SU-DHL-6 (cell line): ENCODE results near the gene PCDHGA6.

ENCODE experiments used
- H2AFZ ChIP-seq: fragments of 200-600 bp; sonication (generic); 2 replicates; pipeline ENCODE4 v1.6.1; 2014; ENCODE audit warnings: low read depth, mild to moderate bottlenecking, moderate library complexity, mixed read lengths, antibody characterized with exemption, low read length; ENCODE audit not compliant: severe bottlenecking
- H3F3A ChIP-seq: fragments of 200-600 bp; shearing (Covaris generic); 2 replicates; pipeline ENCODE4 v1.6.0; 2016; ENCODE audit warnings: antibody characterized with exemption, mild to moderate bottlenecking; ENCODE audit not compliant: insufficient read depth
- H3K27ac ChIP-seq: fragments of 200-600 bp; sonication (generic); 2 replicates; pipeline ENCODE4 v1.5.1; 2016; ENCODE audit warnings: low read depth, mild to moderate bottlenecking, low read length, moderate library complexity, mixed read lengths
- H3K27me3 ChIP-seq: fragments of 200-600 bp; sonication (generic), shearing (Covaris generic); 2 replicates; pipeline ENCODE4 v1.6.0; 2014; ENCODE audit warnings: mild to moderate bottlenecking, low read length
- H3K36me3 ChIP-seq: fragments of 200-600 bp; sonication (generic); 2 replicates; pipeline ENCODE4 v1.6.1; 2014; ENCODE audit warnings: mild to moderate bottlenecking, low read length, mixed read lengths
- H3K4me2 ChIP-seq: fragments of 300-600, 200-600 bp; shearing (Covaris generic), sonication (generic); 2 replicates; pipeline ENCODE4 v1.6.0; 2014; ENCODE audit warnings: low read length, low read depth, mild to moderate bottlenecking; ENCODE audit not compliant: poor library complexity, severe bottlenecking
- H3K4me3 ChIP-seq: fragments of 200-600 bp; sonication (generic); 2 replicates; pipeline ENCODE4 v1.5.1; 2014; ENCODE audit warnings: antibody characterized with exemption, low read length, mild to moderate bottlenecking, mixed read lengths; ENCODE audit not compliant: insufficient read depth, poor library complexity, severe bottlenecking
- H3K79me2 ChIP-seq: fragments of 200-600 bp; sonication (generic); 2 replicates; pipeline ENCODE4 v1.6.1; 2014; ENCODE audit warnings: mild to moderate bottlenecking, low read length, moderate library complexity; ENCODE audit not compliant: insufficient read depth
- H3K9ac ChIP-seq: fragments of 200-600 bp; sonication (generic); 2 replicates; pipeline ENCODE4 v1.7.0; 2014; ENCODE audit warnings: mild to moderate bottlenecking, low read length
- H3K9me2 ChIP-seq: fragments of 200-600 bp; sonication (generic); replicated peaks from 2 replicates; pipeline ENCODE4 v1.6.1; 2014; ENCODE audit warnings: low read length; ENCODE audit not compliant: insufficient read depth
- H3K9me3 ChIP-seq: fragments of 200-600 bp; sonication (generic); 2 replicates; pipeline ENCODE4 v1.6.1; 2014; ENCODE audit warnings: low read length, mixed read lengths; ENCODE audit not compliant: insufficient read depth
- H4K20me1 ChIP-seq: fragments of 200-600 bp; sonication (generic); 2 replicates; pipeline ENCODE4 v1.6.1; 2014; ENCODE audit warnings: low read depth, mild to moderate bottlenecking, antibody characterized with exemption, low read length, moderate library complexity, mixed read lengths
- EZH2phosphoT487 ChIP-seq: fragments of 200-600 bp; sonication (generic), shearing (Covaris generic); conservative IDR thresholded peaks from 2 replicates; pipeline ENCODE4 v1.6.1; 2018; ENCODE audit warnings: mild to moderate bottlenecking, antibody characterized with exemption, low read length, moderate library complexity, mixed read lengths
- TF ChIP-seq, protein P1 (sequence below): fragments of 200-600 bp; sonication (generic); IDR thresholded peaks from one replicate; pipeline ENCODE4 v1.5.1; 2017; ENCODE audit warnings: antibody characterized with exemption, mild to moderate bottlenecking, low read length, moderate library complexity; ENCODE audit not compliant: insufficient read depth, poor library complexity, severe bottlenecking

PCDHGA6 gene

DNA sequence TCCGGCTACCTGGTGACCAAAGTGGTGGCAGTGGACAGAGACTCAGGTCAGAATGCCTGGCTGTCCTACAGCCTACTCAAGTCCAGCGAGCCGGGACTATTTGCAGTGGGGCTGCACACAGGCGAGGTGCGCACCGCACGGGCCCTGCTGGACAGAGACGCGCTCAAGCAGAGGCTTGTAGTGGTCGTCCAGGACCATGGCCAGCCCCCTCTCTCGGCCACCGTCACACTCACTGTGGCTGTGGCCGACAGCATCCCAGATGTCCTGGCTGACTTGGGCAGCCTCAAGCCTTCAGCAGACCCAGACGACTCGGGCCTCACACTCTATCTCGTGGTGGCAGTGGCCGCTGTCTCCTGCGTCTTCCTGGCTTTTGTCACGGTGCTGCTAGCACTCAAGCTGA is 16.7 kb upstream of the PCDHGA6 start:
- Histone ChIP-seq H3K4me3 (no peak overlapping the region), H3F3A (0 out of 2 replicates have a peak, but pooled peaks cover 5% of the 10 kb centered on the region), H4K20me1 (no peaks in the 10 kb centered on the region), H2AFZ (no peak overlapping the region), H3K79me2 (no peaks in the 10 kb centered on the region), H3K9ac (no peak overlapping the region), H3K36me3 (no peaks in the 10 kb centered on the region; the same call in 1 of the 2 replicates), H3K27ac (no peak overlapping the region), H3K9me3 (peaks cover 11% of the 10 kb centered on the region; the same call in 1 of the 2 replicates), H3K9me2 (no peaks in the 10 kb centered on the region), H3K4me2 (no peak overlapping the region), H3K27me3 (no peaks in the 10 kb centered on the region)
- TF ChIP-seq EZH2phosphoT487 = no peak
- TF ChIP-seq, protein P1, sequence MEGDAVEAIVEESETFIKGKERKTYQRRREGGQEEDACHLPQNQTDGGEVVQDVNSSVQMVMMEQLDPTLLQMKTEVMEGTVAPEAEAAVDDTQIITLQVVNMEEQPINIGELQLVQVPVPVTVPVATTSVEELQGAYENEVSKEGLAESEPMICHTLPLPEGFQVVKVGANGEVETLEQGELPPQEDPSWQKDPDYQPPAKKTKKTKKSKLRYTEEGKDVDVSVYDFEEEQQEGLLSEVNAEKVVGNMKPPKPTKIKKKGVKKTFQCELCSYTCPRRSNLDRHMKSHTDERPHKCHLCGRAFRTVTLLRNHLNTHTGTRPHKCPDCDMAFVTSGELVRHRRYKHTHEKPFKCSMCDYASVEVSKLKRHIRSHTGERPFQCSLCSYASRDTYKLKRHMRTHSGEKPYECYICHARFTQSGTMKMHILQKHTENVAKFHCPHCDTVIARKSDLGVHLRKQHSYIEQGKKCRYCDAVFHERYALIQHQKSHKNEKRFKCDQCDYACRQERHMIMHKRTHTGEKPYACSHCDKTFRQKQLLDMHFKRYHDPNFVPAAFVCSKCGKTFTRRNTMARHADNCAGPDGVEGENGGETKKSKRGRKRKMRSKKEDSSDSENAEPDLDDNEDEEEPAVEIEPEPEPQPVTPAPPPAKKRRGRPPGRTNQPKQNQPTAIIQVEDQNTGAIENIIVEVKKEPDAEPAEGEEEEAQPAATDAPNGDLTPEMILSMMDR = no peak

- H3K9ac ChIP-seq = peak within 1 kb of the TSS; percentile 58
- H3K4me2 ChIP-seq = peak within 1 kb of the TSS; percentile 58
These were observed 13.8 kb upstream of the PCDHGA6 start, which contains the start of gene PCDHGB2 for GRCh38 chr5:141359790-141360426. PCDHGB2 (plus strand) TSS chr5:141359994; CDS start chr5:141360136, 142 bp downstream.

GRCh38 chr5:141360685-141361084 is 13.0 kb upstream of the PCDHGA6 start:
- no peaks in the 10 kb centered on the region for H3K79me2 ChIP-seq
- peak overlapping the region; percentile 58 for H3K4me2 ChIP-seq
- H3K9me3 ChIP-seq = peaks cover 32% of the 10 kb centered on the region; the same call in 1 of the 2 replicates
- peaks cover 4% of the 10 kb centered on the region; the same call in 1 of the 2 replicates for H3F3A ChIP-seq
- peak overlapping the region; percentile 65 for H3K4me3 ChIP-seq
- H3K9me2 ChIP-seq = no peaks in the 10 kb centered on the region
- no peak overlapping the region for H2AFZ ChIP-seq
- no peak overlapping the region for H3K9ac ChIP-seq
- H3K27ac ChIP-seq = no peak overlapping the region
- H4K20me1 ChIP-seq = no peaks in the 10 kb centered on the region
- TF ChIP-seq, protein P1 = no peak
- TF ChIP-seq EZH2phosphoT487 = no peak
- H3K36me3 ChIP-seq = peaks cover 10% of the 10 kb centered on the region; the same call in 1 of the 2 replicates
- no peaks in the 10 kb centered on the region for H3K27me3 ChIP-seq

More at GRCh38 chr5:141359790-141360426, 13.8 kb upstream of the PCDHGA6 start, which contains the start of gene PCDHGB2:
- H3K4me3 ChIP-seq = peak within 1 kb of the TSS; percentile 65
- peaks cover 27% of the 10 kb centered on the region; the same call in 1 of the 2 replicates for H3K9me3 ChIP-seq
- no peaks in the 10 kb centered on the region for H4K20me1 ChIP-seq
- H3K36me3 ChIP-seq = peaks cover 10% of the 10 kb centered on the region; the same call in 1 of the 2 replicates
- H3F3A ChIP-seq = peaks cover 4% of the 10 kb centered on the region; the same call in 1 of the 2 replicates
- H3K9me2 ChIP-seq = no peaks in the 10 kb centered on the region
- no peaks in the 10 kb centered on the region for H3K79me2 ChIP-seq
- peak within 1 kb of the TSS; percentile 89 for H2AFZ ChIP-seq
- H3K27ac ChIP-seq = 0 out of 2 replicates have a peak within 1 kb of the TSS, but pooled peaks have one; percentile 17
- TF ChIP-seq, protein P1 = peak; percentile 76
- no peak for TF ChIP-seq EZH2phosphoT487
- no peaks in the 10 kb centered on the region for H3K27me3 ChIP-seq
